NCI-H510A treated with DMSO at 0.1 percent for 48 hours (cell line): ENCODE measurements around the gene KLRF1.
A peak's percentile ranks its signal among the peaks of the same experiment; 100 is the strongest.

Experiments
- DNase-seq: peaks from one replicate; lab custom pipeline; 2025; lab: John Stamatoyannopoulos, UW

Gene KLRF1

GRCh38 chr12:9809338-9809737 is 17.9 kb upstream of the KLRF1 start:
- no peak for DNase-seq

GRCh38 chr12:9809866-9810265 is 17.4 kb upstream of the KLRF1 start:
- no peak for DNase-seq

- DNase-seq, result no peak
Observed at GRCh38 chr12:9810671-9811070, 16.6 kb upstream of the KLRF1 start.

- DNase-seq, result no peak
Observed at GRCh38 chr12:9811621-9812020, 15.7 kb upstream of the KLRF1 start.

- no peak for DNase-seq
Observed at GRCh38 chr12:9813821-9814798, 13.2 kb upstream of the KLRF1 start.

DNA sequence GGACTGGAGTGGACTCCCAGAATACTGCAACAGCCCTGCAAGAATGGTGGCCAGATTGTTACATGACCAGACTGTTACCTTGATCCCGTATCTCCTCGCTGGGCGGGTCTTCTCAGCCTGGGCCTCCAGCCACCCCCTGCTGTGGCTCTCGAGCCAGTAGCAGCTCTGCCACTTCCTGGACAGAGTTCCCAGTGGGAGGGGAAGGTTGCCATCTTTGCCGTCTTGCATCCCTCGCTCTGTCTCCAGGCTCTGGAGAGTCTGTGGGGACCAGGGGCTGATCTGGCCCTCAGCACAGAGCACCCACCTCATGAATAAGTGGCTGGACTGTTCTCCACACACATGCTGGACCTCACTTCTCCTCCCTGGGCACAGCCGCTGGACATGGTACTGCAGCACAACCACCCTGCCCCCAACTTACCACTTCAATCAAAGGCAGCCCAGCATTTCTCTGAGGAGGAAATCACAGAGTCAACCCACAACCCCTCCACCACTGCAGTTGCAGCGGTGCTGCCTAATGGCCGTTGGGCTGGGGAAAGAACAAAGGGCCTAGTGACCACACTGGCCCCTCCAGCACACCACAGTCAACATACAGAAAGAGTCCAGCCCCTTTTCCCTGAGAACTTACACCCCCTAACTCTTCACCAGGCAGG is 6.9 kb upstream of the KLRF1 start:
- no peak for DNase-seq

GRCh38 chr12:9829483-9829882 is 2.2 kb downstream of the KLRF1 start:
- no peak for DNase-seq

- no peak for DNase-seq
Observed at GRCh38 chr12:9829982-9830381, 2.7 kb downstream of the KLRF1 start.

- no peak for DNase-seq
Observed at GRCh38 chr12:9831720-9832119, 4.4 kb downstream of the KLRF1 start.

GRCh38 chr12:9843407-9843806 is 16.1 kb downstream of the KLRF1 start:
- DNase-seq, result no peak

- DNase-seq, result no peak
Observed at GRCh38 chr12:9848899-9849298, 21.6 kb downstream of the KLRF1 start.

- no peak for DNase-seq
Observed at GRCh38 chr12:9851050-9851449, 23.8 kb downstream of the KLRF1 start.

DNA sequence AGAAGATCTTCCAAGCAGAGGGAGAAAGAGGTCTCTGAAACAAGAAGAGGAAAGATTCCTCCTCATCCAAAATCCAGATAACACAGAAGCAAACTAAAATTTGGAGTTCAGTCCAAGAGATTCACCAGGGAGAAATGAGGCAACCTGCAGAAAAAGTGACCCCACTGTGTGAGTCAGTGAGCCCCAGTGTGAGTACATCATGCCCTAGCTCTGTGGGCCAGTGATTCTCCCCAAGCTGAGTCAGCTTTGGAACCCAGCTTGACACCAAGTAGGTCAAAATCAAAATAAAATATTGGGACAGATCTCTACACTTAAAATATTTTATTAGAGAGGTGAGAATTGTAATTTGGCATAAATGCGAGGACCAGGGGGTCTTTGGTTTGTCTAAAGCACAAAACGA is 24.6 kb downstream of the KLRF1 start:
- DNase-seq, result no peak

- DNase-seq, result no peak
Observed at GRCh38 chr12:9856151-9856550, 28.9 kb downstream of the KLRF1 start.

DNA sequence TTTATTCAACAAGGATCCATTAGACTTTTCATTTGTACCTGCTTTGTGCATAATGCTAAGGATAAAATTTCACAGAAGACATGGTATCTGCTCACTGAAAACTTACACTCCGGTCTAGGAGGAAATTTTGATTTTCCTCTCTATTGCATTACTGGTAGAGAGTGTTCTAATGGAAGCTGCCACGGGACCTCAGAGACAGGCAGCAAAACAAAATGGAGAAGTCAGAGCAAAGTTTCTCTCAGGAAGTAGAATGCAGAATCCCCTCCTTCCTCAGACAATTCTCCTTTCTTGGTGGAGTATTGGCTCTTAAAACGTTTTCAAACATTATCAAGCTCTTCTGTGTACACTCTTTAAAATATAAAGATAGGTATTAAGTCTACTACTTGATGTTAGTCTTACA is 29.6 kb downstream of the KLRF1 start:
- DNase-seq, result no peak

DNA sequence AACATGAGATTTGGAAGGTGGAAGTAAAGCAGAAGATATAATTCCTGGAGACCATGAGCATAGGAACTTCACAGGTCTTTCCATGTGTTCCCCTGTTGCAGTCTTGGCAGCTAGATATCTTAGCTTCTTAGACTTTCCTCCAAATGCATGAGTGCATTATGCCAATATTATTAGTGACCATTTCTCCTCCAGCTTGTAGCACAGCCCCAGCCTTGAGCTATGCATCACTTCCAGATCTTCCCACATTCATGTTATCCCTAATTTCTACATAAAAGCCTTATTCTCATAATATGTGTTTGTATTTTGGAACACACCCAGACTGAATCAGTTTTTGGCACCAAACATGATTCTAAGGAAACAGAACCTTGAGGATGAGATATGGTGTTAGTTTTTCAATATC is 30.9 kb downstream of the KLRF1 start:
- no peak for DNase-seq

- DNase-seq, result no peak
Observed at GRCh38 chr12:9864913-9865675, 37.8 kb downstream of the KLRF1 start.

DNA sequence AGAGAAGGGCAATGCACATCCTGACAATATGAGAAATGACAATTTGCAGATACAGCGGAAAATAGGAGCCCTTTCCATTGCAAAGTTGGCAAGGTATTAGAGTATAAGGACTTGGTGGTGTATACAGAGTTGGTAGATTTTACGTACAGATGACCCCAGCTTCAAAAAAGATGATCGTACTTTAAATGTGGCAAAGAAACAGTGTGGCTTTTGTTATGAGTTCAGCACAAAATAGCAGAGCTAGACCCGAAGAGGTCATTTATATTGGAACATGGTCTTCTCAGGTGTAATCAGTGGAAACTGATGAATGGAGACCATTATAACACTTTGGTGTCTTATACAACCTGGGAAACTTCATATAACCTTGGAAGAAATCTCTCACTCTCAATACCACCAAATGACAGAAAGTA is 39.6 kb downstream of the KLRF1 start:
- no peak for DNase-seq

GRCh38 chr12:9867531-9867930 is 40.2 kb downstream of the KLRF1 start:
- DNase-seq, result no peak

GRCh38 chr12:9868311-9868801 is 41.1 kb downstream of the KLRF1 start:
- no peak for DNase-seq

DNA sequence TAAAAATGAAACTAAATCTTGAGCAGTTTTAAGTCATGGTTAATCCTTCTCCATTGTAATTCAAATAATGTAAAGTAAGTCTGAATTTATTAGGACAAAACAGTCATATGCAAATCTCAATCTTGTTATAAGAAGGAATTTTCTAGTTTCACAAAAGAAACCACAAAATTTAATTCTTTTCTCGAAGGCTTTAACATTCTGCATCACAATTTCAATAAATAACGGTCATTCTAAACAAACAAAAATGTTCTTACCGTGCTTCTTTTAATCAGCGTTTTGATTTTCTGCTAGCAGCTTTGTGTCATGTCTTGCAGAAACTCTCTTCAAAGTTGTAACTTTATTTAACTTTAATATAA is 41.6 kb downstream of the KLRF1 start:
- DNase-seq, result no peak

DNA sequence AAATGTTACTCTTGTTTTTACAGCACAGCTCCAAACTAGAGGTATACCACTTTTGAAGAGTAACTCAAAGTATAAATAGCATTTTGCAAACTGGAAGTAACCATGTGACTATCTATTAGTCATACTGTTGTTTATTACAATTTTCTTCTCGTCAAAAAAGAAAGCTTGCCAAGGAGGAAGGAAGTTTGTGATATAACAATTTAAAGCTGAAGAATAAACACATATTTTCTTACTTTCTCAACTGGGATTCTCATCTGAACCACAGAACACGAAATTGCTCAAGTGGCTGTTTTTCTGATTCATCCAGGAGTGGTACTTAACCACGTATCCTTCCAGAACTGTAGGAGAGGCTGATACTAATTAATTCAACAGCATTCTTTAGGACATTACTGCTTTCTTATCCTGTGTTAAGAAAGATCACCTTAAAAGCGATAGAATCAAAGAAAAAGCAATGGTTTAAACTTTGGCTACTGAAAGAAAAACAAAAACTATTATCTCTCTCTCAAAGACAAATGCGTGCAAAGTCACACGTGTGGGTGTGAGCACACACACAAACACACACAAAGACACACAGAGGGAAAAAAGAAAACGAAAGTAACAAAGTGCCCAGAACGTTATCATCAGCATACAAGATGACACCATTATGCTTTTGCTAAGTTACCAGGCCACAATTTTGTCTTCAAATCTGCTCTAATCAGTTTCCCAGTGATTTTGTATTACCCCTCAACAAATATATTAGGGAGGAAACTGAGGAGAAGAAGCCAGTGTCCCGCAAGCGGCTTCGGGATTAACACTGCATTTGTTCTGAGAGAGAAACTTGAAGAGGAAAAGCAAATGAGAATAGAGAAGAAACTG is 42.3 kb downstream of the KLRF1 start, which contains the start of gene CLEC2B:
CLEC2B (minus strand) TSS at position 48 of the 855 bp plus-strand sequence.
- DNase-seq, result peak; percentile 6
